HEK293 (cell line): ENCODE data around the gene PEX5L.
"Not testable (repeated sequence)": the region's sequence is repeated elsewhere in the genome, so short reads cannot be mapped to it uniquely, and the experiment has no call there.

Source experiments
- CTCF ChIA-PET: fragments of 350-600 bp; formaldehyde crosslinking; extraction: SDS; loops from one replicate; lab custom pipeline; 2021; ENCODE audit warnings: antibody characterized with exemption; lab: Yijun Ruan, JAX
- POLR2A ChIA-PET: fragments of 300-600 bp; formaldehyde crosslinking; extraction: SDS; loops from one replicate; lab custom pipeline; 2020; ENCODE audit warnings: antibody characterized with exemption, inconsistent platforms; lab: Yijun Ruan, JAX
- H3K27ac ChIP-seq: fragments of 200-500 bp; sonication (Bioruptor generic); 2 replicates; pipeline ENCODE4 v1.5.1; 2014; ENCODE audit warnings: low read depth, low read length, control low read depth, inconsistent platforms; ENCODE audit errors: extremely low read depth
- H3K36me3 ChIP-seq, 2 experiments: fragments of 200-500 bp in 1 of 2; sonication (Bioruptor generic) in 1 of 2; 1 replicate in 1 of 2; 2 replicates in 1 of 2; pipeline ENCODE4 v1.5.1; 2014 to 2017; ENCODE audit warnings: inconsistent platforms in 2 of 2, low read length in 2 of 2; ENCODE audit not compliant: control insufficient read depth in 2 of 2, insufficient read depth in 1 of 2
- H3K4me1 ChIP-seq: fragments of 200-500 bp; sonication (Bioruptor generic); 2 replicates; pipeline ENCODE4 v1.5.1; 2014; ENCODE audit warnings: mild to moderate bottlenecking, low read length, inconsistent platforms; ENCODE audit not compliant: control insufficient read depth, insufficient read depth
- H3K4me3 ChIP-seq: 2 replicates; pipeline ENCODE4 v1.5.1; 2011; ENCODE audit warnings: low read depth, mild to moderate bottlenecking, control low read depth, low read length, moderate library complexity
- H3K9me3 ChIP-seq: fragments of 200-500 bp; sonication (Bioruptor generic); 2 replicates; pipeline ENCODE4 v1.5.1; 2014; ENCODE audit warnings: low read depth, low read length, inconsistent platforms; ENCODE audit not compliant: control insufficient read depth, insufficient read depth
- HOXD13 ChIP-seq: sonication (generic); formaldehyde crosslinking; IDR thresholded peaks from 2 replicates; pipeline ENCODE4 v1.8.0; 2022; ENCODE audit warnings: missing genetic modification reagents, borderline replicate concordance
- KLF16 ChIP-seq: fragments of 450-650 bp; formaldehyde crosslinking; IDR thresholded peaks from 2 replicates; pipeline ENCODE4 v1.5.1; 2017; ENCODE audit warnings: missing biosample characterization, missing genetic modification characterization
- KLF7 ChIP-seq: fragments of 450-650 bp; formaldehyde crosslinking; IDR thresholded peaks from 2 replicates; pipeline ENCODE4 v1.5.1; 2016; ENCODE audit warnings: missing biosample characterization, missing genetic modification characterization, borderline replicate concordance
- SCRT1 ChIP-seq: fragments of 450-650 bp; formaldehyde crosslinking; IDR thresholded peaks from 2 replicates; pipeline ENCODE4 v1.5.1; 2016; ENCODE audit warnings: missing biosample characterization, missing genetic modification characterization, borderline replicate concordance
- SP2 ChIP-seq: fragments of 450-650 bp; formaldehyde crosslinking; IDR thresholded peaks from 2 replicates; pipeline ENCODE4 v1.5.1; 2016; ENCODE audit warnings: missing biosample characterization, missing genetic modification characterization
- YY1 ChIP-seq: fragments of 450-650 bp; formaldehyde crosslinking; IDR thresholded peaks from 2 replicates; pipeline ENCODE4 v1.5.1; 2018; ENCODE audit warnings: missing biosample characterization, missing genetic modification characterization
- ZFP69B ChIP-seq: fragments of 450-650 bp; formaldehyde crosslinking; IDR thresholded peaks from 2 replicates; pipeline ENCODE4 v1.5.1; 2016; ENCODE audit warnings: missing biosample characterization, missing genetic modification characterization
- ZNF175 ChIP-seq: fragments of 450-650 bp; formaldehyde crosslinking; IDR thresholded peaks from 2 replicates; pipeline ENCODE4 v1.5.1; 2016; ENCODE audit warnings: missing biosample characterization, missing genetic modification characterization
- ZNF18 ChIP-seq: fragments of 450-650 bp; formaldehyde crosslinking; IDR thresholded peaks from 2 replicates; pipeline ENCODE4 v1.5.1; 2016; ENCODE audit warnings: missing biosample characterization, missing genetic modification characterization
- ZNF211 ChIP-seq: fragments of 450-650 bp; formaldehyde crosslinking; IDR thresholded peaks from 2 replicates; pipeline ENCODE4 v1.5.1; 2016; ENCODE audit warnings: low read depth, missing biosample characterization, missing genetic modification characterization
- ZNF214 ChIP-seq: fragments of 450-650 bp; formaldehyde crosslinking; IDR thresholded peaks from 2 replicates; pipeline ENCODE4 v1.5.1; 2017; ENCODE audit warnings: missing biosample characterization, mild to moderate bottlenecking, missing genetic modification characterization, borderline replicate concordance
- ZNF26 ChIP-seq: fragments of 450-650 bp; formaldehyde crosslinking; IDR thresholded peaks from 2 replicates; pipeline ENCODE4 v1.5.1; 2016; ENCODE audit warnings: missing biosample characterization, missing genetic modification characterization
- ZNF324 ChIP-seq: fragments of 450-650 bp; formaldehyde crosslinking; IDR thresholded peaks from 2 replicates; pipeline ENCODE4 v1.5.1; 2016; ENCODE audit warnings: missing biosample characterization, missing genetic modification characterization
- ZNF416 ChIP-seq: fragments of 450-650 bp; formaldehyde crosslinking; IDR thresholded peaks from 2 replicates; pipeline ENCODE4 v1.5.1; 2016; ENCODE audit warnings: missing biosample characterization, missing genetic modification characterization
- ZNF561 ChIP-seq: fragments of 450-650 bp; IDR thresholded peaks from 2 replicates; pipeline ENCODE4 v1.5.1; 2018; ENCODE audit warnings: missing biosample characterization, missing genetic modification characterization, borderline replicate concordance
- ZNF837 ChIP-seq: fragments of 450-650 bp; formaldehyde crosslinking; IDR thresholded peaks from 2 replicates; pipeline ENCODE4 v1.5.1; 2016; ENCODE audit warnings: missing biosample characterization, missing genetic modification characterization
- ZSCAN16 ChIP-seq: fragments of 450-650 bp; formaldehyde crosslinking; IDR thresholded peaks from 2 replicates; pipeline ENCODE4 v1.5.1; 2016; ENCODE audit warnings: missing biosample characterization, missing genetic modification characterization
- ZSCAN30 ChIP-seq: fragments of 450-650 bp; IDR thresholded peaks from 2 replicates; pipeline ENCODE4 v1.5.1; 2018; ENCODE audit warnings: missing biosample characterization, mild to moderate bottlenecking, missing genetic modification characterization, moderate library complexity
- TF ChIP-seq, protein P1 (sequence below): fragments of 450-650 bp; IDR thresholded peaks from 2 replicates; pipeline ENCODE4 v1.5.1; 2018; ENCODE audit warnings: missing biosample characterization, missing genetic modification characterization
- TF ChIP-seq, protein P2 (sequence below): fragments of 450-650 bp; formaldehyde crosslinking; IDR thresholded peaks from 2 replicates; pipeline ENCODE4 v1.5.1; 2016; ENCODE audit warnings: missing biosample characterization, missing genetic modification characterization

The PEX5L gene

GRCh38 chr3:180058238-180058637 lies 21.5 kb upstream of the PEX5L start (continued):
- TF ChIP-seq KLF16 (tag by site-specific recombination) = no peak
- TF ChIP-seq ZFP69B (tag by site-specific recombination) = no peak
- TF ChIP-seq HOXD13 (CRISPR knock-in tag) = no peak

DNA sequence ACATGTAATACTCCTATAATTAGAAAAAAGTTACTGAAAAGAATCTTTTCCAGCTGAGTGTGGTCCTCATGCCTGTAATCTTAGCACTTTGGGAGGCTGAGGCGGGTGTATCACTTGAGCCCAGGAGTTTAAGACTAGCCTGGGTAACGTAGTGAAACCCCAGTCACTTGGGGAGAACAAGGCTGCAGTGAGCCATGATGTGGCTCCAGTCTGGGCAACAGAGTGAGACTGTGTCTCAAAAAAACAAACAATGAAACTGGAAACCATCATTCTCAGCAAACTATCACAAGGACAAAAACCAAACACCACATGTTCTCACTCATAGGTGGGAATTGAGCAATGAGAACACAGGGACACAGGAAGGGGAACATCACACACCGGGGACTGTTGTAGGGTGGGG lies 18.9 kb upstream of the PEX5L start:
- CTCF ChIA-PET, POLR2A ChIA-PET, H3K9me3 ChIP-seq, H3K4me3 ChIP-seq, H3K36me3 ChIP-seq, H3K4me1 ChIP-seq, H3K27ac ChIP-seq: not testable (repeated sequence)

GRCh38 chr3:180049391-180049790 lies 12.7 kb upstream of the PEX5L start:
- no peak for TF ChIP-seq KLF7
- no peak overlapping the region for H3K4me3 ChIP-seq
- H3K9me3 ChIP-seq = no peaks in the 10 kb centered on the region
- CTCF ChIA-PET = interaction anchor here (0.8 kb wide), 1 partner anchor 97 kb away, joined by 3 read pairs; no protein-coding TSS in a partner anchor
- no peaks in the 10 kb centered on the region for H3K4me1 ChIP-seq
- no peaks in the 10 kb centered on the region for H3K36me3 ChIP-seq
- no peak overlapping the region for H3K27ac ChIP-seq
- POLR2A ChIA-PET = no interaction called here

DNA sequence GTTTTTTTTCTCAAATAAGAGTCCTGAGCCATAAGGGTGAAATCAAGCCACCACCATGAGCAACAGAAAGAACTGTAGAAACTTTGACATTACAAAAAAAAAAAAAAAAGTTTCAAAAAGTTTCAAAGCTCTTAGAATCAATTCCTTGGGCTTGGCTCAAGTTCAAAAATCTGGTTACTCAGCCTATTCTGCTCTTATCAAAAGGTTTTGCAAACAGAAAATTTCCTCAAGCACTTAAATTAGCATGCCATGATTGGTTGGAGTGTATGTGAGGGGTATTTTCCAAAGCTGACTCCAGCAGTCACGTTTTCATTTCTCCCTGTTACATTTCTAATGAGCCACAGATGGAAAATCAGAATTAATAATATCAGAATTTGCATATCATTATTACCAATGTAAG lies 12.1 kb upstream of the PEX5L start:
- no peaks in the 10 kb centered on the region for H3K9me3 ChIP-seq
- no peaks in the 10 kb centered on the region for H3K36me3 ChIP-seq
- ChIA-PET POLR2A (no interaction called here), CTCF (interaction anchor here (0.8 kb wide), 1 partner anchor 97 kb away, joined by 3 read pairs; no protein-coding TSS in a partner anchor)
- no peak overlapping the region for H3K27ac ChIP-seq
- TF ChIP-seq ZNF324 (tag by site-specific recombination) (no peak), ZNF561 (tag by site-specific recombination) (no peak), ZNF18 (tag by site-specific recombination) (no peak)
- no peak overlapping the region for H3K4me3 ChIP-seq
- H3K4me1 ChIP-seq = no peaks in the 10 kb centered on the region

DNA sequence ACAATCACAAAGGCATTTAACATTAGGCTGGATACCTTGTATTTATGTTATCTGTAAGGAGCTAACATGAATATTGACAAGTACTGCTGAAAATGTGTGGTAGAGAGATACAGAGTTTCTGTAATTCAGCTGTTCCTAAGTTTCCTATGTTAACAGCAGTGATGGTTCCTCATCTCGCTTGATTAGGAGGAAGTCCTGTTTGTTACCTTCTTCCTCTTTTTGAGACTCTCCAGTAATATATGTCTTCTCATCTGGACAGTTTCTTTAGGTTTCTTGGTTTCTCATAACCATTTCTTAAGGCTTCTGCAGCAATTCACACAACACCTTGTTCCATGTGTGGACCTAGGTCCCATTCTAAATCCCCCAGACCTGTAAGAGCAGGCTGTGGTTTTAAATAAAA lies 11.4 kb upstream of the PEX5L start:
- no peaks in the 10 kb centered on the region for H3K4me1 ChIP-seq
- CTCF ChIA-PET = no interaction called here
- POLR2A ChIA-PET = no interaction called here
- no peak overlapping the region for H3K27ac ChIP-seq
- H3K4me3 ChIP-seq = no peak overlapping the region
- no peaks in the 10 kb centered on the region for H3K36me3 ChIP-seq
- H3K9me3 ChIP-seq = no peaks in the 10 kb centered on the region
- TF ChIP-seq YY1 (tag by site-specific recombination) (no peak), ZSCAN30 (tag by site-specific recombination) (no peak), ZNF837 (no peak), SP2 (tag by site-specific recombination) (no peak), ZNF214 (tag by site-specific recombination) (no peak), ZNF211 (tag by site-specific recombination) (no peak), ZNF175 (tag by site-specific recombination) (no peak), ZNF416 (tag by site-specific recombination) (no peak), SCRT1 (tag by site-specific recombination) (no peak), ZSCAN16 (tag by site-specific recombination) (no peak), ZNF26 (no peak), HOXD13 (CRISPR knock-in tag) (no peak)
- TF ChIP-seq, protein P1, sequence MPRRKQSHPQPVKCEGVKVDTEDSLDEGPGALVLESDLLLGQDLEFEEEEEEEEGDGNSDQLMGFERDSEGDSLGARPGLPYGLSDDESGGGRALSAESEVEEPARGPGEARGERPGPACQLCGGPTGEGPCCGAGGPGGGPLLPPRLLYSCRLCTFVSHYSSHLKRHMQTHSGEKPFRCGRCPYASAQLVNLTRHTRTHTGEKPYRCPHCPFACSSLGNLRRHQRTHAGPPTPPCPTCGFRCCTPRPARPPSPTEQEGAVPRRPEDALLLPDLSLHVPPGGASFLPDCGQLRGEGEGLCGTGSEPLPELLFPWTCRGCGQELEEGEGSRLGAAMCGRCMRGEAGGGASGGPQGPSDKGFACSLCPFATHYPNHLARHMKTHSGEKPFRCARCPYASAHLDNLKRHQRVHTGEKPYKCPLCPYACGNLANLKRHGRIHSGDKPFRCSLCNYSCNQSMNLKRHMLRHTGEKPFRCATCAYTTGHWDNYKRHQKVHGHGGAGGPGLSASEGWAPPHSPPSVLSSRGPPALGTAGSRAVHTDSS (tag by site-specific recombination) = no peak
- TF ChIP-seq, protein P2, sequence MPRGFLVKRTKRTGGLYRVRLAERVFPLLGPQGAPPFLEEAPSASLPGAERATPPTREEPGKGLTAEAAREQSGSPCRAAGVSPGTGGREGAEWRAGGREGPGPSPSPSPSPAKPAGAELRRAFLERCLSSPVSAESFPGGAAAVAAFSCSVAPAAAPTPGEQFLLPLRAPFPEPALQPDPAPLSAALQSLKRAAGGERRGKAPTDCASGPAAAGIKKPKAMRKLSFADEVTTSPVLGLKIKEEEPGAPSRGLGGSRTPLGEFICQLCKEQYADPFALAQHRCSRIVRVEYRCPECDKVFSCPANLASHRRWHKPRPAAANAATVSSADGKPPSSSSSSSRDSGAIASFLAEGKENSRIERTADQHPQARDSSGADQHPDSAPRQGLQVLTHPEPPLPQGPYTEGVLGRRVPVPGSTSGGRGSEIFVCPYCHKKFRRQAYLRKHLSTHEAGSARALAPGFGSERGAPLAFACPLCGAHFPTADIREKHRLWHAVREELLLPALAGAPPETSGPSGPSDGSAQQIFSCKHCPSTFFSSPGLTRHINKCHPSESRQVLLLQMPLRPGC (tag by site-specific recombination) = no peak
